CD14-positive monocyte (primary cell): ENCODE results near the gene ODC1. TPM values are rescaled to one million over a fixed set of nuclear protein-coding genes. Genes with fewer than 3 reads are reported as not detected.

Experiments
- DNase-seq, 3 donors: peaks; one replicate each; pipeline ENCODE4 v3.0.0-alpha.2; 2011 to 2022
- H2AFZ ChIP-seq: 2 replicates; pipeline ENCODE4 v1.6.0; 2012; ENCODE audit warnings: mild to moderate bottlenecking, low read depth, low read length, inconsistent platforms; ENCODE audit not compliant: insufficient read depth, poor library complexity, severe bottlenecking
- H3K27ac ChIP-seq, 2 donors: 1 replicate in 1 of 2; 2 replicates in 1 of 2; pipeline ENCODE4 v1.5.1; 2012 to 2013; ENCODE audit warnings: low read length in 2 of 2, control low read depth in 1 of 2, inconsistent platforms in 1 of 2, low read depth in 1 of 2, mild to moderate bottlenecking in 1 of 2
- H3K27me3 ChIP-seq, 2 donors: one replicate each; pipeline versions ENCODE4 v1.6.0 to v1.6.1; 2011 to 2013; ENCODE audit warnings: low read length in 2 of 2; ENCODE audit not compliant: control insufficient read depth in 2 of 2, insufficient read depth in 2 of 2
- H3K36me3 ChIP-seq, 2 donors: replicated peaks in 1 of 2; 1 replicate in 1 of 2; 2 replicates in 1 of 2; pipeline versions ENCODE4 v1.5.1 to v1.6.1; 2012 to 2013; ENCODE audit warnings: low read length in 2 of 2, control low read depth in 1 of 2, inconsistent platforms in 1 of 2, mild to moderate bottlenecking in 1 of 2; ENCODE audit not compliant: insufficient read depth in 2 of 2, control insufficient read depth in 1 of 2
- H3K4me1 ChIP-seq, 2 donors: 1 replicate in 1 of 2; 2 replicates in 1 of 2; pipeline versions ENCODE4 v1.5.1 to v1.6.1; 2012 to 2013; ENCODE audit warnings: low read length in 2 of 2, control low read depth in 1 of 2, inconsistent platforms in 1 of 2, mild to moderate bottlenecking in 1 of 2, moderate library complexity in 1 of 2; ENCODE audit not compliant: insufficient read depth in 2 of 2, control insufficient read depth in 1 of 2
- H3K4me2 ChIP-seq: replicated peaks from 2 replicates; pipeline ENCODE3; 2012; ENCODE audit warnings: low read length, moderate library complexity, mild to moderate bottlenecking; ENCODE audit not compliant: poor library complexity, severe bottlenecking; ENCODE audit errors: extremely low read depth
- H3K4me3 ChIP-seq, 3 experiments: fragments of 200-600 bp in 1 of 3; sonication (generic) in 1 of 3; replicated peaks in 1 of 3; 1 replicate in 2 of 3; 2 replicates in 1 of 3; pipeline ENCODE4 v1.5.1; 2011 to 2013; ENCODE audit warnings: low read length in 3 of 3, mild to moderate bottlenecking in 3 of 3, control low read depth in 2 of 3, low read depth in 2 of 3, inconsistent platforms in 1 of 3, moderate library complexity in 1 of 3
- H3K79me2 ChIP-seq: 2 replicates; pipeline ENCODE4 v1.6.0; 2012; ENCODE audit warnings: mild to moderate bottlenecking, control low read depth, inconsistent platforms, low read length, moderate library complexity; ENCODE audit not compliant: insufficient read depth
- H3K9ac ChIP-seq: 2 replicates; pipeline ENCODE4 v1.6.0; 2017; ENCODE audit warnings: low read length, mild to moderate bottlenecking; ENCODE audit not compliant: insufficient read depth, poor library complexity, severe bottlenecking
- H3K9me3 ChIP-seq, 2 donors: replicated peaks in 1 of 2; 1 replicate in 1 of 2; 2 replicates in 1 of 2; pipeline versions ENCODE4 v1.5.1 to v1.6.1; 2012 to 2013; ENCODE audit warnings: low read length in 2 of 2, control low read depth in 1 of 2; ENCODE audit not compliant: control insufficient read depth in 1 of 2, insufficient read depth in 1 of 2
- H4K20me1 ChIP-seq: 2 replicates; pipeline ENCODE4 v1.6.0; 2012; ENCODE audit warnings: mild to moderate bottlenecking, low read length, control low read depth, moderate library complexity; ENCODE audit not compliant: insufficient read depth
- H3K27ac Mint-ChIP-seq, 7 donors: one replicate each; pipeline ENCODE4 v1.8.0; 2020; ENCODE audit warnings: mild to moderate bottlenecking in 7 of 7, mixed read lengths in 7 of 7, moderate library complexity in 6 of 7, inconsistent platforms in 2 of 7
- H3K27me3 Mint-ChIP-seq, 3 donors: one replicate each; pipeline ENCODE4 v1.8.0; 2021 to 2022; ENCODE audit warnings: low read depth in 3 of 3, mild to moderate bottlenecking in 3 of 3, mixed read lengths in 3 of 3, moderate library complexity in 3 of 3, inconsistent platforms in 1 of 3
- H3K36me3 Mint-ChIP-seq, 2 donors: one replicate each; pipeline ENCODE4 v1.8.0; 2020; ENCODE audit warnings: mixed read lengths in 2 of 2, inconsistent platforms in 1 of 2, mild to moderate bottlenecking in 1 of 2
- H3K4me1 Mint-ChIP-seq: one replicate; pipeline ENCODE4 v1.8.0; 2020; ENCODE audit warnings: mild to moderate bottlenecking, mixed read lengths
- H3K4me3 Mint-ChIP-seq, 2 donors: one replicate each; pipeline ENCODE4 v1.8.0; 2020; ENCODE audit warnings: mild to moderate bottlenecking in 2 of 2, mixed read lengths in 2 of 2, moderate library complexity in 1 of 2
- H3K9me3 Mint-ChIP-seq, 7 donors: one replicate each; pipeline ENCODE4 v1.8.0; 2020 to 2022; ENCODE audit warnings: mixed read lengths in 7 of 7, mild to moderate bottlenecking in 6 of 7, moderate library complexity in 6 of 7, inconsistent platforms in 2 of 7
- WGBS: methylation state at CpG from one replicate; pipeline ENCODE4 v1.1.5; 2013; ENCODE audit warnings: missing lambda C conversion rate; ENCODE audit not compliant: insufficient coverage; 5-methylcytosine and 5-hydroxymethylcytosine counted together
- intact Hi-C, 2 donors: fragments of 100-400 bp; cut with micrococcal nuclease; formaldehyde crosslinking; loops; one replicate each; pipeline versions ENCODE4 v1.15.0 to v1.15.1; 2023
- polyA plus RNA-seq, 3 donors: library from polyadenylated mRNA; depleted of rRNA in 1 of 3; unstranded in 2 of 3; stranded (reverse) in 1 of 3; fragments of 300-500 nt in 2 of 3; fragments of >200 nt in 1 of 3; fragmentation: Illumina TruSeq in 2 of 3; gene quantifications; 1 replicate in 2 of 3; 2 replicates in 1 of 3; pipeline ENCODE4 v1.2.3, GENCODE V29; 2012 to 2021
- TF ChIP-seq, protein P1 (sequence below): fragments of 200-600 bp; IDR thresholded peaks from one replicate; pipeline ENCODE4 v1.8.0; 2022; ENCODE audit warnings: antibody characterized with exemption, mild to moderate bottlenecking

Gene ODC1
- polyA plus RNA-seq, 3 donors: 22.7 to 27.3 (median 23.6) TPM

DNA sequence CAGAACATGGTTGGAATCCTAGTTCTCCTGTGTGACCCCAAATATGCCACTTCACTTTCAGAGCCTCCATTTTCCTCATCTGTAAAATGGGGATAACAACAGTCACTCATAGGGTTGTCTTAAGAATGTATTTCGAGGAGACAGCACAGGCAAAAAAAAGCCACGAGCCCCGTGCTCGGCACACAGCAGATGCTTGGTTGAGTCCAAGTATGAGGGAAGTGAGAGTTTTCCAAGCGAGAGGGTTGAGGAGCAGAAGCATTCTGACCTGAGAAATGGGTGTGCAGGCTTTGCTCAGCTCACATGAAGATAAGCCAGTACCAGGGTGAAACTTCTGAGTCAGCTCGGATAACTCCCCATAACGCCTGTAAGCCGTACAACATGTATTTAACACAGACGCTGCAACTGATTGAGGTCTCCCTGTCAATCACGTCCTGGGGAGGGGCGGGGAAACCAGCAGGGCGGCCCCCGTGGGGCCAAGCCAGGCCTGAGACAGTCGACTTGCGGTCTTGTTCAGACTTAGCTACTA lies 23.0 kb upstream of the ODC1 start:
- Histone ChIP-seq H3K27me3 (no peaks in the 10 kb centered on the region), H3K9ac (no peak overlapping the region), H3K4me1 (no peaks in the 10 kb centered on the region), H2AFZ (no peak overlapping the region), H3K27ac (no peak overlapping the region), H3K4me3 (no peak overlapping the region), H3K9me3 (no peaks in the 10 kb centered on the region), H3K36me3 (no peaks in the 10 kb centered on the region), H3K4me2 (no peak overlapping the region), H3K79me2 (no peaks in the 10 kb centered on the region), H4K20me1 (no peaks in the 10 kb centered on the region)
- DNase-seq: no peak
- Mint-ChIP-seq H3K36me3 (no peaks in the 10 kb centered on the region), H3K27ac (no peak overlapping the region), H3K9me3 (no peaks in the 10 kb centered on the region), H3K27me3 (peaks cover 2 to 7% (median 4%) of the 10 kb centered on the region in 3 donors), H3K4me3 (no peak overlapping the region), H3K4me1 (no peaks in the 10 kb centered on the region)
- TF ChIP-seq, protein P1, sequence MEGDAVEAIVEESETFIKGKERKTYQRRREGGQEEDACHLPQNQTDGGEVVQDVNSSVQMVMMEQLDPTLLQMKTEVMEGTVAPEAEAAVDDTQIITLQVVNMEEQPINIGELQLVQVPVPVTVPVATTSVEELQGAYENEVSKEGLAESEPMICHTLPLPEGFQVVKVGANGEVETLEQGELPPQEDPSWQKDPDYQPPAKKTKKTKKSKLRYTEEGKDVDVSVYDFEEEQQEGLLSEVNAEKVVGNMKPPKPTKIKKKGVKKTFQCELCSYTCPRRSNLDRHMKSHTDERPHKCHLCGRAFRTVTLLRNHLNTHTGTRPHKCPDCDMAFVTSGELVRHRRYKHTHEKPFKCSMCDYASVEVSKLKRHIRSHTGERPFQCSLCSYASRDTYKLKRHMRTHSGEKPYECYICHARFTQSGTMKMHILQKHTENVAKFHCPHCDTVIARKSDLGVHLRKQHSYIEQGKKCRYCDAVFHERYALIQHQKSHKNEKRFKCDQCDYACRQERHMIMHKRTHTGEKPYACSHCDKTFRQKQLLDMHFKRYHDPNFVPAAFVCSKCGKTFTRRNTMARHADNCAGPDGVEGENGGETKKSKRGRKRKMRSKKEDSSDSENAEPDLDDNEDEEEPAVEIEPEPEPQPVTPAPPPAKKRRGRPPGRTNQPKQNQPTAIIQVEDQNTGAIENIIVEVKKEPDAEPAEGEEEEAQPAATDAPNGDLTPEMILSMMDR: no peak
- WGBS: 83% methylated on average over 14 of the region's 15 CpGs
- intact Hi-C loops: no loop called here

DNA sequence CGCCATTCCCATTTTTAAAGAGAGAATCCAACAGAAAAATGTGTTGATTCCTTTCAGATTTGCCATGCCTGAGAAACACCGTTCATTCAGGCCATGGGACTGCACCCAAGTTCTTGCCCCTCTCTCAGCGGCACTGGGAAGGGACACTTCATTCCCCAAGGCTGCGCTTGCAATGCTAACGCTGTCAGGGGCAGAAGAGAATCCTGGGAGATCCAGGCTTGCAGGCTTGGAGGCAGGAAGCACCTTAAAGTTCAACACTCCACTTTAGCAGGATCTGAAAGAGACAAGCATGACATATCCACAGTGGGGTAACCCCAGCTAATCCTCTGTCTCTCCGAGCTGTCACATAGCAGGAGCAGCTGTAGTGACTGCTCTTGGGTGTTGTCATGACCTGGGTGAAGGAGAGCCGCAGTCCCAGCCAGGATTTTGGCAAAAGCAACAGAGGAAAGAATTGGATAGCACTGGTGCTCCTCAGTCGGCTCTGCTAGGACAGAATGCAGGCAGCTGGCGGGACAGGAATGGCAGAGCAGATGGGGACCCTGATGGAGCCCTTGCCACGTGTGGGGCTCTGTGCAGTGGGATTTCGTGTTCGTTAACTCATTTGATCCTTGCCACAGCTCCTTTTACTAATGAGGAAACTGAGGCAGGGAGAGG lies 22.0 kb upstream of the ODC1 start:
- Histone ChIP-seq H3K9ac (no peak overlapping the region), H3K27ac (no peak overlapping the region), H3K4me1 (no peaks in the 10 kb centered on the region), H3K4me3 (no peak overlapping the region), H3K79me2 (no peaks in the 10 kb centered on the region), H3K9me3 (no peaks in the 10 kb centered on the region), H4K20me1 (no peaks in the 10 kb centered on the region), H2AFZ (no peak overlapping the region), H3K4me2 (no peak overlapping the region), H3K36me3 (no peaks in the 10 kb centered on the region), H3K27me3 (no peaks in the 10 kb centered on the region)
- TF ChIP-seq, protein P1: no peak
- 95% methylated on average over 9 of the region's 12 CpGs for WGBS
- Mint-ChIP-seq H3K27me3 (peaks cover 4 to 7% (median 4%) of the 10 kb centered on the region in 3 donors), H3K27ac (no peak overlapping the region), H3K36me3 (no peaks in the 10 kb centered on the region), H3K4me3 (no peak overlapping the region), H3K4me1 (no peaks in the 10 kb centered on the region), H3K9me3 (no peaks in the 10 kb centered on the region)
- no peak for DNase-seq
- intact Hi-C loops: no loop called here
